HUES6 (cell line): Measurements from ENCODE around the gene SBK3.
A peak's percentile ranks its signal among the peaks of the same experiment; 100 is the strongest.

Experiments used
- H3K27ac ChIP-seq: 2 replicates; pipeline ENCODE4 v1.7.0; 2013; ENCODE audit warnings: low read depth, mild to moderate bottlenecking, low read length, inconsistent platforms
- H3K27me3 ChIP-seq: 2 replicates; pipeline ENCODE4 v1.6.1; 2013; ENCODE audit warnings: low read length; ENCODE audit not compliant: control insufficient read depth, insufficient read depth
- H3K36me3 ChIP-seq: 2 replicates; pipeline ENCODE4 v1.6.1; 2013; ENCODE audit warnings: low read length; ENCODE audit not compliant: control insufficient read depth, insufficient read depth
- H3K4me1 ChIP-seq: 2 replicates; pipeline ENCODE4 v1.6.1; 2013; ENCODE audit warnings: low read length; ENCODE audit not compliant: control insufficient read depth, insufficient read depth
- H3K4me3 ChIP-seq: 2 replicates; pipeline ENCODE4 v1.5.1; 2013; ENCODE audit warnings: low read depth, low read length
- H3K9ac ChIP-seq: one replicate; pipeline ENCODE4 v1.6.1; 2013; ENCODE audit warnings: mild to moderate bottlenecking, low read length
- H3K9me3 ChIP-seq: 2 replicates; pipeline ENCODE4 v1.6.1; 2013; ENCODE audit warnings: low read depth, low read length; ENCODE audit not compliant: control insufficient read depth, insufficient read depth

The SBK3 gene, protein sequence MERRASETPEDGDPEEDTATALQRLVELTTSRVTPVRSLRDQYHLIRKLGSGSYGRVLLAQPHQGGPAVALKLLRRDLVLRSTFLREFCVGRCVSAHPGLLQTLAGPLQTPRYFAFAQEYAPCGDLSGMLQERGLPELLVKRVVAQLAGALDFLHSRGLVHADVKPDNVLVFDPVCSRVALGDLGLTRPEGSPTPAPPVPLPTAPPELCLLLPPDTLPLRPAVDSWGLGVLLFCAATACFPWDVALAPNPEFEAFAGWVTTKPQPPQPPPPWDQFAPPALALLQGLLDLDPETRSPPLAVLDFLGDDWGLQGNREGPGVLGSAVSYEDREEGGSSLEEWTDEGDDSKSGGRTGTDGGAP

DNA sequence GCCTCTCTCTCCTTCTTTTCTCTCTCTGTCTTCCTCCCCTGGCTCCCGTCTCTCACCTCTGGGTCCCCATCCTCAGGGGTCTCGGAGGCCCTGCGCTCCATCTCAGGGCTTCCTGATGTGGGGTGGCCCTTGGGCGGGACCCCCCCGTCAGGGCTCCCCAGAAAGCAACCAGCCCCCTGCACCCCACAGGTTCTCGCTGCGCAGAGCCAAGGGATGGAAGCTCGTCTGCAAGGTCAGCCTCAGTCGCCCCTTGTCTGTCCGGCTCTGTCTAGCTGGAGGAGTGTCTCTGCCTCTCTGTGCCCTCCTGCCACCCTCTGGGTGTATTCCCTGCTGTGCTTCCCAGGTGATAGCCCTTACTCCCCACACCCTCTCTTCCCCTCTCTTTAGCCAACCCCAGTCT lies at the start of gene SBK3:
Gene SBK3, minus strand, starts transcription at position 101 of the 400 bp plus-strand sequence. Its CDS starts 0 bp downstream, at position 101.
- peaks cover 33% of the 10 kb centered on the region for H3K4me1 ChIP-seq
- H3K36me3 ChIP-seq: no peaks in the 10 kb centered on the region
- no peaks in the 10 kb centered on the region for H3K9me3 ChIP-seq
- H3K4me3 ChIP-seq: no peak within 1 kb of the TSS
- no peak within 1 kb of the TSS for H3K27ac ChIP-seq
- H3K27me3 ChIP-seq: no peaks in the 10 kb centered on the region; the same call in 1 of the 2 replicates
- no peak within 1 kb of the TSS for H3K9ac ChIP-seq

DNA sequence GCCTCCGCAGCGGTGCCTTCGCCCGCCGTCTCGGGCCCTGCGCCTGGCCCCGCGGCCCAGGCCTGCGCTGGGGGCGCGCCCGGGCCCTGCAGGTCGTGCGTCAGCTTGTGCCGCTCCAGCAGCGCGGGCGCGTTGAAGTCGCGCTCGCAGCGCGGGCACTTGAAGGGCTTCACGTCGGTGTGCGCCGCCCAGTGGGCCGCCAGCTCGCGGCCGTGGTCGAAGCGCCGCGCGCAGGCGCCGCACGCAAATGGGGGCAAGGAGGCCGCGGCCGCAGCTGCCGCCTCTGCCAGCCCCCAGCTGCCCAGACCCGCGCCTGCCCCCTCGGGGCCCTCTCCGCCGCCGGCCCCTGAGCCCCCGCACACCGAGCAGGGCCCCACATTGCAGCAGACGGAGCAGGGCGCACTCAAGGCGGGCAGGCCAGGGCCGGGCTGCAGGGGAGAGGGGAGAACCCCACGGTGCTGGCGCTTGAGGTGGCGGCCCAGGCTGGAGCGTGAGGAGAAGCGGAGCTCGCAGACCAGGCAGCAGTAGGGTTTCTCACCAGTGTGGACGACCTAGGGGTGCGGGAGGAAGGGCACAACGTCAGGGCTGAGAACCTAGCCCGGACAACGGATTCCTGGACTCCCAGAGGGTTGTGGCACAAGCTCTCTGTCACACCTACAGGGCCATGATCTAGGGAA lies 47.9 kb upstream of the SBK3 start:
- peaks cover 24% of the 10 kb centered on the region for H3K36me3 ChIP-seq
- no peak overlapping the region for H3K27ac ChIP-seq
- peaks cover 17% of the 10 kb centered on the region for H3K4me1 ChIP-seq
- peak overlapping the region; percentile 4; the same call in 1 of the 2 replicates for H3K4me3 ChIP-seq
- H3K9me3 ChIP-seq: no peaks in the 10 kb centered on the region
- H3K27me3 ChIP-seq: no peaks in the 10 kb centered on the region
- no peak overlapping the region for H3K9ac ChIP-seq

DNA sequence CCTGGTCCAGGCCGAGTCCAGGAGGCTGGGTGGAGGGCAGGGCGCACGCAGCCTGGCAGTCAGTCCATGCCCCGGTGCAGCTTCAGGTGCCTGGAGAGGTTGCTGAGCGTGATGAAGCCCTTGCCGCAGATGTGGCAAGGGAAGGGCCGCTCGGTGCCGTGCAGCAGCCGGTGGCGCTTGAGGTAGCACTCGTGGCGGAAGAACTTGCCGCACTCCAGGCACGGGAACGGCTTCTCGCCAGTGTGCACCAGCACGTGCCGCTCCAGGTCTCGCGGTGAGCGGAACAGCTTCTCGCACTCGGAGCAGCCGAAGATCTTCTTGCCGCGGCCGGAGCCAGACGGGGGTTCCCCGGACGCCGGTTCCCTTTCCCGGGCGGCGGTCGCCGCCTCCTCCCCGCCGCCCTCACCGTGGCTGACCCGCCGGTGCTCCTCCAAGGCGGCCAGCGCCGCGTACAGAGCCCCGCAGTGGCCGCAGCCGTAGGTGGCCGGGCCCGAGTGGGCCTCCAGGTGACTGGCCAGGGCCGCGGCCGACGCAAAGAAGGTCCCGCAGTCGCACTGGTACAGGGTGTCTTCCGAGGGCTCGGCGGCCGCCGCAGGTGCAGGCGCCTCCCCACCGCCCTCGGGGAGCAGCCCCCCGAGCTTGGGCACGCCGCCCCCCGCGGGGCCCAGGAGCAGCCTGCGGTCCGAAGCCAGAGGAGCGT lies 47.2 kb upstream of the SBK3 start:
- H3K4me1 ChIP-seq: peaks cover 11% of the 10 kb centered on the region; the same call in 1 of the 2 replicates
- H3K27ac ChIP-seq: no peak overlapping the region
- H3K36me3 ChIP-seq: peaks cover 24% of the 10 kb centered on the region
- H3K9me3 ChIP-seq: no peaks in the 10 kb centered on the region
- peak overlapping the region; percentile 4; the same call in 1 of the 2 replicates for H3K4me3 ChIP-seq
- H3K9ac ChIP-seq: no peak overlapping the region
- H3K27me3 ChIP-seq: no peaks in the 10 kb centered on the region

DNA sequence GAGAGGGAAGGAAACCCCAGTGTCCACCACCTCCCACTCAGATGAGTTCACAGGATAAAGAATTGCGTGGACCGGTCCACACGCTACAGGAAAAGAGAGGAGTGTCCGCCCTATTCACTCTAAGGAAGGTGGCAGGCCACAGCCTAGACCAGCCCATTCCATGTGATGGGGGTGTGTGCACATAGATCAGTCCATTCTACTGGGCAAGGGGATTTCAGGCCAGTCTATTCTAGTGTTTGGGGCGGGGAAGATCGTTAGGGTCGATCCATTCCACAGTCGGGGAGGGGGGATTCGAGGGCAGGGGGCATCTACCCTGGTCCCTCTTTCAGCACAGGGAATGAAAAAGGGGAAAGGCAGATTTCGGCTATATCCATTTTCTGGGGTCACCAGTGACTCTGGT lies 46.2 kb upstream of the SBK3 start:
- peaks cover 24% of the 10 kb centered on the region for H3K36me3 ChIP-seq
- no peaks in the 10 kb centered on the region for H3K27me3 ChIP-seq
- H3K4me3 ChIP-seq: no peak overlapping the region
- peaks cover 11% of the 10 kb centered on the region; the same call in 1 of the 2 replicates for H3K4me1 ChIP-seq
- H3K27ac ChIP-seq: no peak overlapping the region
- no peak overlapping the region for H3K9ac ChIP-seq
- H3K9me3 ChIP-seq: no peaks in the 10 kb centered on the region

DNA sequence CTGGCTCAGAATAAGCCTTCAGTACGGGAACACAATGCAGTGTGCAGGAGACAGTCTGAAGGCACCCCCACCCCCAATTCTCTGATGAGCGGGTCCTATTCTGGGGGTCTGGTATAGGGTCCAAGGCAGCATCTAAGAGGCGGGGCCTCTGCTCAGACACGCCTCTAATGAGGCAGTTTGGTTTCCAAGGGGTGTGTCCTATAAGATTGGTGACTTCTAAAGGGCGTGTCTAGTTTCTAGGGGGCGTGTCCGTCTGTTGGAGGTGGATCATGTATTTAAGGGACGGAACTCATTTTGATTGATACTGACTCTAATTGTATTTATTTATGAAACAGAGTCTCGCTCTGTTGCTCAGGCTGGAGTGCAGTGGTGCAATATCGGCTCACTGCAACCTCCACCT lies 45.3 kb upstream of the SBK3 start:
- H3K36me3 ChIP-seq: peaks cover 15% of the 10 kb centered on the region

DNA sequence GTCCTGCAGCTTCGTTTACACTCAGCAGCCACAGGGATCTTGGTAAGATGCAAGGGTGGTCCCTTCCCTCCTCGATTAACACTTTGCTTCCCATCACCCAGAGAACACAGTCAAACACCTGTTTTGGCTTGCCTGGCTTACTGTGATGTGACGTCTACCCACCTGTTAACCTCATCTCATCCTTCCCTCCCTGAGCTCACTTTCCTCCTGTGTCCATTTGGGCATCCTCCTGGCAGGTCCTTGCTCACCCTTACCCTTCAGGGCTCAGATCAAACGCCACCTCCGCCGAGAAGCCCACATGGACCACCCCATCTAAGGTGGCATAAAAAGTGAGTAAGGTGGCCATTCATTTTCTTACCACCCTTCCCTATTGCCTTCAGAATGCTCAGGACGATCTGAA lies 44.8 kb upstream of the SBK3 start:
- Histone ChIP-seq H3K9ac (no peak overlapping the region), H3K9me3 (no peaks in the 10 kb centered on the region), H3K4me3 (no peak overlapping the region), H3K27ac (no peak overlapping the region), H3K4me1 (peaks cover 14% of the 10 kb centered on the region; the same call in 1 of the 2 replicates), H3K27me3 (no peaks in the 10 kb centered on the region), H3K36me3 (peaks cover 10% of the 10 kb centered on the region)

More for the DNA sequence above, 45.3 kb upstream of the SBK3 start:
- Histone ChIP-seq H3K9ac (no peak overlapping the region), H3K27me3 (no peaks in the 10 kb centered on the region), H3K27ac (no peak overlapping the region), H3K4me3 (no peak overlapping the region), H3K4me1 (peaks cover 11% of the 10 kb centered on the region; the same call in 1 of the 2 replicates), H3K9me3 (no peaks in the 10 kb centered on the region)

DNA sequence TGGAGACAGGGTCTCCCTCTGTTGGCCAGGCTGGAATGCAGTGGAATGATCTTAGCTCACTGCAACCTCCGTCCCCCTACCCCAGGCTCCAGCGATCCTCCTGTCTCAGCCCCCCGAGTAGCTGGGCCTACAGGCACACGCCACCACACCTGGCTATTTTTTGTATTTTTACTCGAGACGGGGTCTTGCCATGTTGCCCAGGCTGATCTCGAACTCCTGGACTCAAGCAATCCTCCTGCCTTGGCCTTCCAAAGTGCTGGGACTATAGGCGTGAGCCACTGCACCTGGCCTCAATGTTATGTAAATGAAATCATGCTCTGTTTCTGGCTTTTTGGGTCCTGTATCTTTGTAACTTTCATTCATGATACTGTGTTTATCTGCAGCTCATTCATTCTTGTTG lies 43.4 kb upstream of the SBK3 start:
- Histone ChIP-seq H3K36me3 (peaks cover 4% of the 10 kb centered on the region; the same call in 1 of the 2 replicates), H3K4me3 (no peak overlapping the region)

DNA sequence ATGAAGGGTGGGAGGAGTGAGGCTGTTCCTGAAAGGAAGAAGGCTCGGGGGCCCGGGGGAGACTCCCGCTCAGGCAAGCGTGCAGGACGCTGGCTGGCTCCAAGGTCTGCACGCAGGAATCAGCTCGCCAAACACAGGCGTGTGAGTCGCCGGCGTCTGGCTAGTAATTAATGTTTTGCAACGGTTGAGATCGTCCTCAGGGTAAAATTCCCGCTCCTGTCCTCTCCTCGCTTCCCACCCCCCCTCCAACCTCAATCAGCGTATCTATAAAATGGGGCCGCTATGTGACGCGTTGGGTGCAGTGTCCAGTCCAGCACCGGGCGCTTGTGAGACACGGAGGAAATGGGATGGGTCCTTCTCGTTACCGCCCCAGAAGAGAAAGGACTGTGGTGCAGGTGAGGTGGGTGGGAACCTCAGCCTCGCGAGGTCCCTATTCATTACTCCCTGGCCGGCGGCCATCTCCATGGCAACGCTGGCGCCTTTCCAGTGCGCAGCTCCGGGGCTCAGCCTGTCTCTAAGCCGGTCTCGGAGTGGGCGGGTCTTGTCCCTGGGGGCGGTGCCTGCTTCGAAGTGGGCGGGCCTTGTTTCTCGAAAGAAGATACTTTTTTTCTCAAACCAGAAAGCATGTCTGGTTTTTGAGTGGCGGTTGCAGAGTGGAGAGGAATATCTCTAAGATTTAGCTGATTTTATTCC lies 41.8 kb upstream of the SBK3 start:
- Histone ChIP-seq H3K27ac (no peak overlapping the region), H3K27me3 (no peaks in the 10 kb centered on the region), H3K9ac (no peak overlapping the region), H3K4me1 (peaks cover 14% of the 10 kb centered on the region; the same call in 1 of the 2 replicates), H3K36me3 (peaks cover under 1% of the 10 kb centered on the region; the same call in 1 of the 2 replicates), H3K4me3 (peak overlapping the region; percentile 62), H3K9me3 (no peaks in the 10 kb centered on the region)

More for the DNA sequence above, 43.4 kb upstream of the SBK3 start:
- H3K9ac ChIP-seq: no peak overlapping the region
- H3K9me3 ChIP-seq: no peaks in the 10 kb centered on the region
- H3K27me3 ChIP-seq: no peaks in the 10 kb centered on the region
- H3K27ac ChIP-seq: no peak overlapping the region
- H3K4me1 ChIP-seq: peaks cover 14% of the 10 kb centered on the region; the same call in 1 of the 2 replicates

DNA sequence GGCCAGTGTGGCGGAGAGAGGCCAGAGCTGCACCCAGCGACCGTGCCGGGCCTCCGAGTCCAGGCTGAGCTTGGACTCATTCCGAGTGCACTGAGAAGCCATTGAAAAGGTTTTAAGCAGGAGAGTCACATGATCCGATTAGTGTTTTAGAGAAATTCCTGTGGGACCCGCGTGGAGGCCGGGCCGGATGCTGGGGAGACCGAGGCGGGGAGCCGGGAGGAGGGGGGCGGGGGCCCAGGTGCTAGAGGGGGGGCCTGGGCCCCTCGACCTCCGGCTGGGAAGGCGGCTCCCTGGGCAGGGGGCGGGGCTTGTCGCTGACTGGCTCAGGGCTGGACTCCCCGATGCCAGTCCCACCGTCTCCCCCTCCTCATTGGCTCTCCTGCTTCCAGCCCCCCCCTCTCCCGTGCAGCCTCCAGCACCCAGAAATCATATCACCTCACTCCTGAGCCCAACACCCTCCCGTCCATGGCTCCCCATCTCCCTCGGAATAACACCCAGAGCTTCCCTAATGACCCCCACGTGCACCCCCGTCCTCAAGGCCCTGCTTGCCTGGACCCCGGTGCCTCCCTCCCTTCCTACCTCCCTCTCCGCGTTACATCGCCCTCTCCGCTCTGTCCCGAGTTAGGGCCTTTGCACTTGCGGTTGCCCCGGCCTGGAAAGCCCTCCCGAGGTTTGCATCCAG lies 40.5 kb upstream of the SBK3 start:
- Histone ChIP-seq H3K36me3 (no peaks in the 10 kb centered on the region), H3K27me3 (no peaks in the 10 kb centered on the region), H3K27ac (no peak overlapping the region), H3K4me1 (0 out of 2 replicates have a peak, but pooled peaks cover 9% of the 10 kb centered on the region), H3K9ac (peak overlapping the region; percentile 56), H3K9me3 (no peaks in the 10 kb centered on the region), H3K4me3 (peak overlapping the region; percentile 80)

DNA sequence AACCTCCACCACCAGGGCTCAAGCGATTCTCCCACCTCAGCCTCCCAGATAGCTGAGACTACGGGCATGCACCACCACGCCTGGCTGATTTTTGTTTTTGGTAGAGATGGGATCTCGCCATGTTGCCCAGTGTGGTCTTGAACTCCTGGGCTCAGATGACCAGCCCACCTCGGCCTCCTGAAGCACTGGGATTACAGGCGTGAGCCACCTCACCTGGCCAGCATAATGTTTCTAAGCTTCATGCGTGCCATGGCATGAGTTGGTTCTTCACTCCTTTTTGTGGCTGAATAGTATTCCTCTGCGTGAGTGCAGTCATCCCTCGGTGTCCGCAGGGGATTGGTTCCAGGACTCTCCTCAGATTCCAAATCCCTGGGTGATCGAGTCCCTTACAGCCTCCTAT lies 39.5 kb upstream of the SBK3 start:
- Histone ChIP-seq H3K9me3 (no peaks in the 10 kb centered on the region), H3K4me1 (0 out of 2 replicates have a peak, but pooled peaks cover 6% of the 10 kb centered on the region), H3K36me3 (no peaks in the 10 kb centered on the region), H3K27ac (no peak overlapping the region), H3K4me3 (no peak overlapping the region), H3K9ac (no peak overlapping the region), H3K27me3 (no peaks in the 10 kb centered on the region)
